Testis (tissue), 3 donors: ENCODE data around the gene FMO3. TPM values are rescaled to one million over a fixed set of nuclear protein-coding genes. Genes with fewer than 3 reads are reported as not detected.

Experiments used
- DNase-seq: peaks from one replicate; pipeline ENCODE4 v3.0.0-alpha.2; 2019
- H3K27ac ChIP-seq, 2 donors: fragments of 200-600 bp; sonication (generic); one replicate each; pipeline ENCODE4 v1.5.1; 2019
- H3K27me3 ChIP-seq: fragments of 200-600 bp; sonication (generic); one replicate; pipeline ENCODE4 v1.5.1; 2019
- H3K36me3 ChIP-seq: fragments of 200-600 bp; sonication (generic); one replicate; pipeline ENCODE4 v1.5.1; 2017; ENCODE audit warnings: low read depth; ENCODE audit errors: missing control alignments
- H3K4me1 ChIP-seq: fragments of 200-600 bp; sonication (generic); one replicate; pipeline ENCODE4 v1.5.1; 2019
- H3K4me3 ChIP-seq, 2 donors: fragments of 200-600 bp; sonication (generic); one replicate each; pipeline ENCODE4 v1.5.1; 2017 to 2019
- H3K9me3 ChIP-seq: fragments of 200-600 bp; sonication (generic); one replicate; pipeline ENCODE4 v1.5.1; 2017
- CTCF ChIP-seq, 3 experiments: fragments of 450-650 bp in 2 of 3; fragments of 200-600 bp in 1 of 3; sonication (generic) in 1 of 3; IDR thresholded peaks; one replicate each; pipeline ENCODE4 v1.5.1; 2016 to 2019; ENCODE audit warnings: antibody characterized with exemption in 3 of 3, mild to moderate bottlenecking in 2 of 3, moderate library complexity in 1 of 3
- POLR2A ChIP-seq: fragments of 450-650 bp; IDR thresholded peaks from one replicate; pipeline ENCODE4 v1.6.1; 2017; ENCODE audit warnings: antibody characterized with exemption, mild to moderate bottlenecking, moderate library complexity
- WGBS, 2 donors: methylation state at CpG; one replicate each; pipeline ENCODE4 v1.1.5; 2018; 5-methylcytosine and 5-hydroxymethylcytosine counted together
- intact Hi-C: fragments of 100-400 bp; cut with DNase I; formaldehyde crosslinking; loops from one replicate; pipeline ENCODE4 v1.15.1; 2023; ENCODE audit warnings: low total_unique reads
- polyA plus RNA-seq: library from polyadenylated mRNA; stranded (reverse); fragments of 350-450 nt; fragmentation: Illumina TruSeq; extraction: RNeasy Lipid Tissue Mini Kit (QIAGEN cat#74804); gene quantifications from one replicate; pipeline ENCODE4 v1.2.3, GENCODE V29; 2014; ENCODE audit warnings: low read depth, low replicate concordance; ENCODE audit not compliant: insufficient read depth
- total RNA-seq, 2 donors: library from RNA; depleted of rRNA; stranded (reverse); fragments of >200 nt; gene quantifications; one replicate each; pipeline ENCODE4 v1.2.3, GENCODE V29; 2016

Gene FMO3
- total and polyA plus RNA-seq, 3 donors from 2014 or later, result 0.50 to 2.4 (median 0.92) TPM

GRCh38 chr1:171127099-171127498 lies 36.4 kb downstream of the FMO3 start:
- Histone ChIP-seq H3K4me1 (no peaks in the 10 kb centered on the region), H3K36me3 (no peaks in the 10 kb centered on the region), H3K4me3 (no peak overlapping the region), H3K27me3 (no peaks in the 10 kb centered on the region), H3K9me3 (no peaks in the 10 kb centered on the region), H3K27ac (no peak overlapping the region)
- intact Hi-C loops, result no loop called here
- no peak for DNase-seq
- TF ChIP-seq CTCF (IDR thresholded peaks at IDR 0.05), result no peak
- no peak for TF ChIP-seq POLR2A
- 75 to 77% methylated on average over 1 of the region's 1 CpG for WGBS, 2 donors

- H3K9me3 ChIP-seq, result no peaks in the 10 kb centered on the region
- no peak for TF ChIP-seq CTCF (IDR thresholded peaks at IDR 0.05)
- no peak for TF ChIP-seq POLR2A
- no peak overlapping the region for H3K4me3 ChIP-seq
- intact Hi-C loops, result no loop called here
- no peaks in the 10 kb centered on the region for H3K36me3 ChIP-seq
- no peaks in the 10 kb centered on the region for H3K27me3 ChIP-seq
- no peaks in the 10 kb centered on the region for H3K4me1 ChIP-seq
- no peak overlapping the region for H3K27ac ChIP-seq
- 70 to 71% methylated on average over 2 of the region's 2 CpGs for WGBS, 2 donors
- DNase-seq, result no peak
These were observed 36.8 kb downstream of the FMO3 start for GRCh38 chr1:171127501-171127900.

GRCh38 chr1:171128463-171128862 lies 37.8 kb downstream of the FMO3 start:
- intact Hi-C loops, result no loop called here

GRCh38 chr1:171134204-171134923 lies 43.7 kb downstream of the FMO3 start:
- Histone ChIP-seq H3K4me1 (peaks cover 4% of the 10 kb centered on the region), H3K27me3 (no peaks in the 10 kb centered on the region), H3K36me3 (no peaks in the 10 kb centered on the region), H3K4me3 (no peak overlapping the region), H3K27ac (no peak overlapping the region), H3K9me3 (no peaks in the 10 kb centered on the region)
- 74 to 88% methylated on average over 3 of the region's 3 CpGs for WGBS, 2 donors
- intact Hi-C loops, result no loop called here
- no peak for TF ChIP-seq CTCF (IDR thresholded peaks at IDR 0.05)
- TF ChIP-seq POLR2A, result no peak
- no peak for DNase-seq

More at GRCh38 chr1:171128463-171128862, 37.8 kb downstream of the FMO3 start:
- TF ChIP-seq POLR2A (no peak), CTCF (IDR thresholded peaks at IDR 0.05) (no peak)
- H3K36me3 ChIP-seq, result no peaks in the 10 kb centered on the region
- no peaks in the 10 kb centered on the region for H3K27me3 ChIP-seq
- no peak overlapping the region for H3K27ac ChIP-seq
- DNase-seq, result no peak
- H3K9me3 ChIP-seq, result no peaks in the 10 kb centered on the region
- H3K4me3 ChIP-seq, result no peak overlapping the region
- no peaks in the 10 kb centered on the region for H3K4me1 ChIP-seq

- peaks cover 11% of the 10 kb centered on the region for H3K4me1 ChIP-seq
- no peak for DNase-seq
- no peaks in the 10 kb centered on the region for H3K36me3 ChIP-seq
- H3K4me3 ChIP-seq, result no peak overlapping the region
- intact Hi-C loops, result no loop called here
- no peaks in the 10 kb centered on the region for H3K27me3 ChIP-seq
- TF ChIP-seq POLR2A, result no peak
- no peak for TF ChIP-seq CTCF (IDR thresholded peaks at IDR 0.05)
- H3K9me3 ChIP-seq, result no peaks in the 10 kb centered on the region
- 64 to 65% methylated on average over 2 of the region's 2 CpGs for WGBS, 2 donors
- no peak overlapping the region for H3K27ac ChIP-seq
These were observed 46.9 kb downstream of the FMO3 start for GRCh38 chr1:171137580-171137979.
